SK-N-SH treated with all-trans-retinoic acid at 6 μM for 48 hours (cell line): ENCODE results near the gene SVIL.

Experiments used
- ARNTL ChIP-seq: fragments of 450-650 bp; formaldehyde crosslinking; IDR thresholded peaks from 2 replicates; pipeline ENCODE4 v1.5.0; 2020; ENCODE audit warnings: low read depth, mild to moderate bottlenecking, moderate library complexity, borderline replicate concordance
- BACH2 ChIP-seq: fragments of 250-450 bp; sonication (Bioruptor Pico); IDR thresholded peaks from 2 replicates; pipeline ENCODE4 v1.9.0; 2021; ENCODE audit warnings: mild to moderate bottlenecking, borderline replicate concordance
- ISL1 ChIP-seq: fragments of 250-450 bp; sonication (Bioruptor Pico); IDR thresholded peaks from 2 replicates; pipeline ENCODE4 v2.1.2; 2022; ENCODE audit warnings: mild to moderate bottlenecking, moderate library complexity
- PATZ1 ChIP-seq: fragments of 250-450 bp; sonication (Bioruptor Pico); IDR thresholded peaks from 2 replicates; pipeline ENCODE4 v1.8.0; 2020; ENCODE audit warnings: mild to moderate bottlenecking, moderate library complexity, borderline replicate concordance
- TCF4 ChIP-seq: fragments of 250-450 bp; sonication (Bioruptor Pico); IDR thresholded peaks from 2 replicates; pipeline ENCODE4 v1.8.0; 2021; ENCODE audit warnings: mild to moderate bottlenecking, moderate library complexity, borderline replicate concordance
- ZFP3 ChIP-seq: fragments of 250-450 bp; sonication (Bioruptor Pico); IDR thresholded peaks from 2 replicates; pipeline ENCODE4 v1.5.0; 2020; ENCODE audit warnings: mild to moderate bottlenecking, moderate library complexity
- ZNF565 ChIP-seq: fragments of 450-650 bp; formaldehyde crosslinking; conservative IDR thresholded peaks from 2 replicates; pipeline ENCODE4 v1.5.0; 2020; ENCODE audit warnings: low read depth, mild to moderate bottlenecking, moderate library complexity
- ZNF8 ChIP-seq: fragments of 450-650 bp; formaldehyde crosslinking; IDR thresholded peaks from 2 replicates; pipeline ENCODE4 v1.5.0; 2020; ENCODE audit warnings: mild to moderate bottlenecking, moderate library complexity
- TF ChIP-seq, protein P1 (sequence below): fragments of 250-450 bp; sonication (Bioruptor Pico); IDR thresholded peaks from 2 replicates; pipeline ENCODE4 v1.5.0; 2020; ENCODE audit warnings: mild to moderate bottlenecking, moderate library complexity
- TF ChIP-seq, protein P2 (sequence below): fragments of 250-450 bp; sonication (Bioruptor Pico); IDR thresholded peaks from 2 replicates; pipeline ENCODE4 v1.5.1; 2020; ENCODE audit warnings: low read depth, mild to moderate bottlenecking, moderate library complexity

DNA sequence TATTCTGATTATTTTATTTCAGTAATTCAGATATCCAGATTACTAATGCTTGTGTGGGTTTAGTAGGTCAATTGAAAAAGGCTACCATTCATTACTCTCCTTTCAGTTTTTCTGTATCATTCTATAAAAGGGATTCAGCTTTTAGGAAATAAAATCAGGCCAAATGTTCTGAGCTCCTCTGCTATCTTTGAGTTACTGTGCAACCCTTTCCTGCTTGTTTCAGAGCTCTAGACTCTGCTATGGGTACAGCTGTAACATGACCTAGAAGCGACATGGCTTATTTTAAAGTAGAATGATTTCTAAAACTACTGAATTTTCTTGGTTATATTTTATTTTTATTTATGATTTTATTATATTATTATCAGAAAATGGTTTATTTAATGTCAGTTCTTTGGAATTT is 203.1 kb downstream of the SVIL start:
- no peak for TF ChIP-seq ZNF8
- TF ChIP-seq PATZ1, result no peak
- TF ChIP-seq, protein P1, sequence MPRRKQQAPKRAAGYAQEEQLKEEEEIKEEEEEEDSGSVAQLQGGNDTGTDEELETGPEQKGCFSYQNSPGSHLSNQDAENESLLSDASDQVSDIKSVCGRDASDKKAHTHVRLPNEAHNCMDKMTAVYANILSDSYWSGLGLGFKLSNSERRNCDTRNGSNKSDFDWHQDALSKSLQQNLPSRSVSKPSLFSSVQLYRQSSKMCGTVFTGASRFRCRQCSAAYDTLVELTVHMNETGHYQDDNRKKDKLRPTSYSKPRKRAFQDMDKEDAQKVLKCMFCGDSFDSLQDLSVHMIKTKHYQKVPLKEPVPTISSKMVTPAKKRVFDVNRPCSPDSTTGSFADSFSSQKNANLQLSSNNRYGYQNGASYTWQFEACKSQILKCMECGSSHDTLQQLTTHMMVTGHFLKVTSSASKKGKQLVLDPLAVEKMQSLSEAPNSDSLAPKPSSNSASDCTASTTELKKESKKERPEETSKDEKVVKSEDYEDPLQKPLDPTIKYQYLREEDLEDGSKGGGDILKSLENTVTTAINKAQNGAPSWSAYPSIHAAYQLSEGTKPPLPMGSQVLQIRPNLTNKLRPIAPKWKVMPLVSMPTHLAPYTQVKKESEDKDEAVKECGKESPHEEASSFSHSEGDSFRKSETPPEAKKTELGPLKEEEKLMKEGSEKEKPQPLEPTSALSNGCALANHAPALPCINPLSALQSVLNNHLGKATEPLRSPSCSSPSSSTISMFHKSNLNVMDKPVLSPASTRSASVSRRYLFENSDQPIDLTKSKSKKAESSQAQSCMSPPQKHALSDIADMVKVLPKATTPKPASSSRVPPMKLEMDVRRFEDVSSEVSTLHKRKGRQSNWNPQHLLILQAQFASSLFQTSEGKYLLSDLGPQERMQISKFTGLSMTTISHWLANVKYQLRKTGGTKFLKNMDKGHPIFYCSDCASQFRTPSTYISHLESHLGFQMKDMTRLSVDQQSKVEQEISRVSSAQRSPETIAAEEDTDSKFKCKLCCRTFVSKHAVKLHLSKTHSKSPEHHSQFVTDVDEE (CRISPR knock-in tag), result no peak
- TF ChIP-seq ISL1 (CRISPR knock-in tag), result no peak
- no peak for TF ChIP-seq BACH2 (CRISPR knock-in tag)
- TF ChIP-seq ZFP3 (CRISPR knock-in tag), result no peak
- TF ChIP-seq ARNTL (CRISPR knock-in tag), result no peak
- no peak for TF ChIP-seq TCF4 (CRISPR knock-in tag)
- TF ChIP-seq ZNF565 (CRISPR knock-in tag), result no peak
- TF ChIP-seq, protein P2, sequence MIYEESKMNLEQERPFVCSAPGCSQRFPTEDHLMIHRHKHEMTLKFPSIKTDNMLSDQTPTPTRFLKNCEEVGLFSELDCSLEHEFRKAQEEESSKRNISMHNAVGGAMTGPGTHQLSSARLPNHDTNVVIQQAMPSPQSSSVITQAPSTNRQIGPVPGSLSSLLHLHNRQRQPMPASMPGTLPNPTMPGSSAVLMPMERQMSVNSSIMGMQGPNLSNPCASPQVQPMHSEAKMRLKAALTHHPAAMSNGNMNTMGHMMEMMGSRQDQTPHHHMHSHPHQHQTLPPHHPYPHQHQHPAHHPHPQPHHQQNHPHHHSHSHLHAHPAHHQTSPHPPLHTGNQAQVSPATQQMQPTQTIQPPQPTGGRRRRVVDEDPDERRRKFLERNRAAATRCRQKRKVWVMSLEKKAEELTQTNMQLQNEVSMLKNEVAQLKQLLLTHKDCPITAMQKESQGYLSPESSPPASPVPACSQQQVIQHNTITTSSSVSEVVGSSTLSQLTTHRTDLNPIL (CRISPR knock-in tag), result no peak
